GM21447 (cell line): ENCODE measurements around the gene TMEM178B.
"Not testable (repeated sequence)": the region's sequence is repeated elsewhere in the genome, so short reads cannot be mapped to it uniquely, and the experiment has no call there.

Source experiments
- ATAC-seq: cut with Tn5 transposase; IDR thresholded peaks from one replicate; pipeline ENCODE4 v1.9.1; 2021; ENCODE audit not compliant: unreplicated experiment

TMEM178B gene

DNA sequence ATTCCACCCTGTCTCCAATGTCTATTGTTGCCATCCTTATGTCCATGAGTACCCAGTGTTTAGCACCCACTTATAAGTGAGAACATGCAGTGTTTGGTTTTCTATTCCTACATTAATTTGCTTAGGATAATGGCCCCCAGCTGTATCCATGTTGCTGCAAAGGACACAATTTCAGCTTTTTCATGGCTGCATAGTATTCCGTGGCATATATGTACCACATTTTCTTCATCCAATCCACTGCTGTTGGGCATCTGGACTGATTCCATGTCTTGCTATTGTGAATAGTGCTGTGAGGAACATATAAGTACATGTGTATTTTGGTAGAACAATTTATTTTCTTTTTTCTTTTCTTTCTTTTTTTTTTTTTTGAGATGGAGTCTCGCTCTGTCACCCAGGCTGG is 68.2 kb downstream of the TMEM178B start:
- no peak for ATAC-seq

DNA sequence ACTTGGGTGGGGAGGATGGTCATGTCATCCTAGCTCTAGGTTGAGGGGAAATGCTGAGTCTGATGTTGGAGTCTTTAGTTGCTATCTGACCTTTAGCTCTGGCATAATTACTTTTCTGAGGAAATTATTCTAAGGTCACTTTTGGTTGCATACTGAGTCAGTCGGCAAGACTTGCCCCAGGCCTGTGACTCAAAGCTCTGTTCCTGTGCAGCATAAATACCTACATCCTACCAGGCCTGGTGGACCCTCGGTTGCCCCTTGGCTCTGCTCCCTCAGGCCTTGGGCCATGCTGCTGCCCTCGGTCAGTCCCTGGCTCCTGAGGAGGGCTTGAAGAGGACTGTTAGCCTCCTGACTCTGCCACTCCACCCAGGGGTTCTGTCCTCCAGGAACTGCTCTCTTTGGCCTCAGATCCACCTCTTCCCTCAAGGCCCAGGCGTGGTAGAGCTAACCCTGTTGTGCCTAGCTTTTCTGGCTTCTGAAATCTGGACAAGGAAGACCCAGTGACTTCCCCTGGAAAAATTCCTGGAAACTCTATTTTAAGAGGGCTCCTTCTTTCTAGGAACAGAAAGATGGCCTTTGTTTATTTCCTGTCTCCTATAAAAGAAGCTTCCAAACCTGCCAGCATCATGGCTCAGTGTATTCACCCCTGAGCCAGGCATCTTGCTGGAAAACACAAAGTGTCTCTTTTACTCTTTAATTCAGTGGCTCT is 71.2 kb downstream of the TMEM178B start:
- ATAC-seq, result no peak

DNA sequence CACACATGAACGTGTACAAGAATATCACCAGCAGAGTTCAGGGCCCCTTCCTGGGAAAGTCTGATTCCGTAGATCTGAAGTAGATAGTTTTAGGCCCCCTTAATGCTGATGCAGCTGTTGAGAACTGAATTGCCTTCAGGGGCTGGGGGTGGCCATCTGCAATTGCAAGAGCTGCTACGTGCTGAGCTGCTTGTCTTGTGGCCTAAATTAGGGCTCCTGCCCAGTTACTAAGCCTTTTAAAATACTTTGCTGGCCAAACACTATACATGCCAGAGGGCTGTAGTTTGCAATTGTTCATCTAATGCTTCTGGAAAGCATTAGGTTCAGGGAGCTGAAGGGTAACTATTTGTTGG is 71.7 kb downstream of the TMEM178B start:
- no peak for ATAC-seq

DNA sequence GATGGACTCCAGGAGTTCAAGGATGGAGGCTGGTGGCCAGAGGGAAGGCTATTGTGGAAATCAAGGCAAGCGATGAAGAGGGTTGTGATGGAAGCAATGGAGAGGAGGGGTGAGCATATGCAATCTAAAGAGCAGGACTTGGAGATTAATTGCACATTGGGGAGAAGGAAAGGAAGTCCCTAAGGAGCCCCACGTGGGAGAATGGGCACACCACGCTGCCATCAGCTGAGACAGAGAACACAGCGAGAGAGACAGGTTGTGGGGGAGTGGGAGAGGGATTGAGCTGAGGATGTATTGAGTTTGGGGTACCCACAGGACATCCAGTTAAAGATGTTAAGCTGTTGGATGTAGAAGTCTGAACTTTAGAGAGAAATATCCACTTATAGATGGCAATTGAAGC is 73.6 kb downstream of the TMEM178B start:
- no peak for ATAC-seq

DNA sequence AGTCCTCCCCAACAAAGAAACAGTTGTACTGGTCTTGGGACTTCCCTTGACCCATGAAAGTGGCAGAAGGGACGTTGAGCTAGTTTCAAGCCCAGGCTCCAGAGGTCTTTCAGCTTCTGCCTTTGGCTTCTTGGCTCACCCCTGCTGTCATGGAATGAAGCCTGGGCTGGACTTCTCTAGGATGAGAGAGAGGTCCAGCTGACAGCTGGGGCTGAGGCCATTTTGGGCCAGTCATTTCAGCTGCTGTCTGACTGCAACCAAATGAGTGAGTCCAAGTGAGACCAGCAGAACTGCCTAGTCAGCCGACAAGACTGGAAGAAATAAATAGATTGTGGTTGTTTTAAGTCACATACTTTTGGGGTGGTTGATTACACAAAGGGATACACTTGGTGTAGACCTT is 76.6 kb downstream of the TMEM178B start:
- no peak for ATAC-seq

DNA sequence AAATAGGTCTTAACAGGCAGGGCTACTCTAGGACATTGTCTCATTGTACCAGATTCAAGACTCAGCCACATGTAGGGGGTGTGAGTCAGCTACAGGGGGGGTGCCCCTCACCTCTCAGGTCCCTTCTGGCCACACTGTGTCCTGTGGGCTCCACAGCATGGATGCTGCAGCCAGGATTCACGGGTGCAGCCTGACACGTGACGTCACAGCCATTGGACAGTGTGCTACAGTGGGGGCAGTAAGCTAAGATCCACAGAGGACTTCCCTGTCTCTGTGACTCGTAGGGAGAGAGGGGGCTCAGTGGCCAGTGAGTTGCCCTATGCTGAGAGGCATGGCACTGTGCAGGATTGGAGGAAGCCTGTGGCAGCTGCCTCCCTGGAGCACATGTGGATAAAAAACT is 77.9 kb downstream of the TMEM178B start:
- no peak for ATAC-seq

DNA sequence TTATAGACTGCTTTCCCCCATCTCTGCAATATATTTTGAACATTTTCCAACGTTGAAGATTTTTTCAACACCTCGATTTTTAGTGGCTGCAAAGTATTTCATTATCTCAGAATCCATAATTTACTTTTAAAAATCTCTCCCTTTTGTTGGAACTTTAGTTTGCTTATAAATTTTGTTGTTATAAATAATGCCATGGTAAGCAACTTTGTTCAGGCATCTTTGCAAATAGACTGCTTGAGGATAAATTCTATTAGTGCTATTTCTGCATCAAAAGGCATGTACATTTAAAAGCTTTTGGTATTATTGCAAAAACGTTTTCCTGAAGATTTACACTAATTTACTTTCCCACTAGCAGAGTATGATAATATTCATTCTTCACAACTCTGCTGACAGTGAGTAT is 79.4 kb downstream of the TMEM178B start:
- ATAC-seq, result no peak

DNA sequence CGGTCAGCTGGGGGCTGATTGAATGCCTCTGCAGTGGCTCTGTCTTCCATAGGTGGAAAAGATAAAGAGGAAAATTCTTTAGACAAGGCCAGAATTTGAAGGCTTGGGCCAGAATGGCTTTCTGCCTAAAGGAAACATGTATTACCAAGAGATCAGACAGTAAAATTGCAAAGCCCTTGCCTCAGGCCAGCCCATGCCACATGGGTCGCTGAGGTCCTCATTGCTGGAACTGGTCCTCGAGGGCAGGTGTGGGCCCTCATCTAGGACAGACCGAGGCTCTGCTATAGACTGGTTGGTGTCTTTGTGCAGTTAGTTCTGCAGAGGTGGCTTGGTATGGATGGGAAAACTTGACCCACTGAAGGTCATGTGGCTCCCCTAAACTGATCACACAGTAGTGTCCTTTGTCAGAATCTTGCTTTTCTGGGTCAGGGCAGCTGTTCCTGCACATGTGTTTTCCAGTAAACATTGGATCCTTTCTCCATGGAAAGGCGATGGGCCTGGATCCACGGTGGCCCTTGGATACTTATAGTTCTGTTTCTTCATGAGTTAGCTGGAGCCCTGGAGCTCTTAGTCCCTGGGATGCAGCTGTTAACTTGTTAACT is 80.4 kb downstream of the TMEM178B start:
- no peak for ATAC-seq

DNA sequence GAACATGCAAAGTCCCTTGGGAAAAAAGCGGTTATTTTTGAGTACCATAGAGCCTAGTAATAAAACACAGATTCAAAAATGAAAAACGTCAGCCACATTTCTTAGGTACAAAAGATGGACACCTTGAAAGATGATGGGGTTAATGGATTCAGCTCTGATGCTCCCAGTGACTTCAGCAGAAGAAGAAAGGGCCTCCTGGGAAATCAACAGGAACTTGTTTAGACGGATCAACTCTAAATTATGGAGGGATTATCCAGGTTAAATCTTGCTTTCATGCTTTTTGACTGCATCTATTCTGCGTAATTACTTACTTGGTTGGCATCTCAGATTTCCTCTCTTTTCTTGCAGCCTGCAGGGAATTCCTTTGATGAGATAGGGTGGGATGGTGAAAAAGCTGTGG is 82.5 kb downstream of the TMEM178B start:
- no peak for ATAC-seq

DNA sequence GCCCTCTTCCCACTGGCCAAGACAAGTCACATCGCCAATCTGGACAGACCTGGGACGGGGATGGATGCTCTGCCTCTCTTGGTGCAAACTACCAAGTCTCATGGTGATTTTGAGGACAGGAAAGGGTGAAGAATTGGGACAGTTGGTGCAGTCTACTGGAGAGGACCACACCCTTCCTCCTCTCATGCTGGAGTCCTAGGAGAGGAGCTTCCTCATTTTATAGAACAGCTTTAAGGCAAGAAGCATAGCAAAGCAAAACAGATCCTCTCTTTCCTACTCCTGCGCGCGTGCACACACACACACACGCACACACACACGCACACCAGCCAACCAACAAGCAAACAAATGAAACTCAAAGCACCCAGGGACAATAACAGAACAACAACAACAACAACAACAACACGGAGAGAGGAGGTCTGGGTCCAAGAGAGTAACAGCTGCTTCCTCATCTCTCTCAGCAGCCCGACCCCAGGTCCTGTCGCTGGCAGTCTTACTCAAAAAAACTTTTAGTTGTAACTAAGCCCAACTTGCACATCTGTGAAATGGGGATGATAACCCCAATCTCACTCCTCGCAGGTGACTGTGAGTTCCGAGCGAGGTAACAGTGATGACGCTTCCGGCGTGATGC is 83.4 kb downstream of the TMEM178B start:
- no peak for ATAC-seq

DNA sequence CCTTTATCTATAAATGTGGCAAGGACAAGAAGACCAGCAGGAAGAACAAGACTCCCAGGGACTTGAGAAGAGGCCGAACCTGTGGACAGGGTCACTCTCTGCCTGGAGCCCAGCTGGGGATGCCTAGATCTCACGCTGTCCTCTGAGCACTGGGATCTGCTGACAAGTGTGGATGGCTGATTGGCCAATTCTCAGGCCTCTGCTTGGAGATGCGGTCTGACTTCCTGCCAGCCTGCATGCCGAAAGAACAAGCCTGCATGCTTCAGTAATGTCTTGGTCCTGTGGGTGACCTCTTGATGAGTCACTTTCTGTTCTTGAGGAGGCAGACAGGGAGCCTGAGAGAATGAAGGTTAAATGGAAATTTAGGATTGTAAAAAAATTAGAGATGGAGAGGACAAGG is 84.7 kb downstream of the TMEM178B start:
- ATAC-seq, result peak; percentile 81

DNA sequence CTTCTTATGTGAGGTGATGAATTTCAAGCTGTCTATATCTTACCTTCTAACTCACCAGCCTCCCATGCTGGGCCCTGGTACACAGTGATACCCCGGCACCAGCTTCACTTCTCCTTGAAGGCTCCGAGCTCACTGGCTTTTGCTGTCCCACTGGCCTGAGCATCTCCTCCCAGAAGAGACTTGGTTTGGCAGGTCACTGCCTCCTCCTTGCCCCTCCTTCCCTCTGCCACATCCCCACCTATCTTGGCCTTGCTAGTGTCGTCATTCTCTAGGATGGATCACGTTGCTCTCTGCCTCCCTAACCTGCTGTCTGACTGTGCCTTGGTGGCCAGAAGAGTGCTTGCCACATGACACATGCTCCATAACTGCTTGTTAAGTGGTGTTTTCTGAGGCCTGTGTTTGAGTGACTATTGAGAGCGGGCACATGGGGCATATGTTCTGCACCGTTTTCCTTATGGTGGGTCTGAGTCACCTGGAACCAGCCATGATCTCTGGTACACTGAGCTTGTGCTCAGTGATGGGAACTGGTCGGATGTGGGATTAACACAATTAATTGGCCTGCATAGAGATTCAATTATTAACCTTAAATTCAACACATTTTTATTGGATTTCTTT is 86.5 kb downstream of the TMEM178B start:
- no peak for ATAC-seq

DNA sequence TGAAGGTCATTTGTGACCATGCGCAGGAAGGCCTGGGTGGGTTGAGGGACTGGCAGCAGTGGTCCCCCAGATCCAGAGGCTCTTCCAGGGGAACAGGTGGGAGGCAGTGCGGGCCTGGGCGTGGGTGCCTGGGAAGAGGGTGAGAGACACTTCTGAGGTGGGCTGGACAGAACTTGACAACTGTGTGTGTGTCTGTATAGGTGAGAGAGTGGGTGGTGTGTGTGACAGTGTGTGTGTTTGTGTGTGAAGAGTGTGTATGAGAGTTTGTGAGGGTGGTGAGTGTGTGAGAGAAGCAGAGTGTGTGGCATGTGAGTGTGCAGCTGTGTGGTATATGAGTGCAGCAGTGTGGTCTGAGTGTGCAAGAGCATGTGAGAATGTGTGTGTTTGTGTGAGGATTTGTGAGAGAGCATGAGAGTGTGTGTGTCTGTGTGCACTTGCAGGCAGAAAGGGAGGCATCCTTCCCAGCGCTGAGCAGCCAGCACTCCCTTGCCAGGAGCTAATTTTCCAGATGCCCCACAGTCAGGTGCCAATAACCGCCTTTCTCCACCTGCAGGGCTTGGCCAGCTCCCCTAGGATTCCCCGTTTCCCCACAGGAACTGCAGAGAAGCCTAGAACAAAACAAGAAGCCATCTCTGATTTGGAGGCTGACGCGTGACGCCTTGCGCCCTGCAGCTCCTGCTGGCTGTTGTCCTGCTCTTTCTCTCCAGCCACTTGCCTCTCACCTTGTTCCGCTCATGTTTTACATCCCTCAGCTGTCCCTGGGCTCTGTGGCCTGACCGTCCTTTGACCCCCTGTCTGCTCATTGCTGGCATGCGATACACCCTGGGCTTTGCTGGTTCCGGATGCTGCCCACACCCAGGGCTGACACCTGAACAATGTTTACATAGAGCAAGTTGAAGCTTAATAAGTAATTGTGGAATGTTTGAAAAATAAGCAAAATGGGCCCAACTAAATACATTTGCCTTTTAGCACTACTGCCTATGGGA is 88.0 kb downstream of the TMEM178B start:
- no peak for ATAC-seq

DNA sequence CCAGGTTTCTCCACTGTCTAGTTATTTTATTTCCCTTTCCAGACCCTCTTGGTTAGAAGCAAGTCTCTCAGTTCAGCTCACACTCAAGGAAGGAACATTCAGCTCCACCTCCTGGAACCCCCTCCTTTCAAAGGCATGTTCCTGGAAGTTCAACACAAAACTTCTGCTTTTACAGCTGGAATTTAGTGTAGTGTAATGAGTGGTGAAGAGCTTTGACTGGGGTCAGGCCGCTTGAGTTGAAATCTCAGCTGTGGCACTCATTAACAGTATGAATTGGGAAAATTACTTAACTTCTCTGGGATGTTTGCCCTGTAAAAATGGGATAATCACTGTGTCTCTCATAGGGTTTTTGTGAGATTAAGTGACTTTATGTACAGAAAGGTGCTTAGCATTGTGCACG is 91.7 kb downstream of the TMEM178B start:
- ATAC-seq, result no peak

DNA sequence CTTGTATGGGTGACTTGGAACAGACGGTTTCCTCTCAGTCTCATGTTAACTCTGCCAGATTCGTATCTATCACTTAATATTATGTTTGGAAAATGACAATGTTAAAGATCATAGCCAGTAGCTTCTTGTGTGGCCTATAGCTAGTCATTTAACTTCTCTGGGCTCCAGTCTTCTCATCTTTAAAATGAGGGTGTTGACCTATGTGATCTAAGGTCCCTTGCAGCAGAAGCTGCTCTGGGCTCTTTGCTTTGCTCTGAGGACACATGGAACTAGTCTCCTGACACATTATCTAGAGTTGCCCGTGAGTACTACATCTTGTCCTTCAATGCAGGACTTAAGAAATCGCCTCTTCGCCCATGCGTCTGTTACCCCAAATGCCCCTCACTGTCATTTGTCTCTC is 93.1 kb downstream of the TMEM178B start:
- no peak for ATAC-seq

DNA sequence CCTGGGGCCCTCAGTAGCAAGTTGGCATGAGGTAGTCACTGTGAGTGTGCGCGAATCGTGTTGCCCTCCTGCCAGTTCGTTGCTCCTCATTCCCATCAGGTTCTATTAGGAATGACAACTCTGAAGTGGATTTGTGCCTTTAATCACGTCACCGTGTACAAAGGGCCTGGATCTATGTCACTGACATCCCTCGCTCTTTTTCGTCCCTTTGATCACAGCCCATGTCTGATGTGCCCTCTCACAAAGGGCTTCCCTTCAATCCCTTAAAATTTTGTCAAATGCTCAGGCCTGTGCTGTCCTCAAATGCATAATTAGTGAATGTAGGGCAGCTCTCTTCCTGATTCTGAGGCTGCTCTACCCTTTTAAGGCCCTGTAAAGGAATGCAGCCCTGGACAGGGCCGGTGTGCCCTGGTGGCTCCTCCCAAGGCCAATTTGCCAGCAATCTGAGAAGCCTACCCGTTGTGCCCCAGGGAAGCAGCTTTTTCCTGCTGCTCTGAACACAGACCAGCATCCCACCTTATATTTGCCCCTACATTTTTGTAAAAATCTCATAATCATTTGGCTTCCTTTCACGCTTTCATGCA is 93.6 kb downstream of the TMEM178B start:
- no peak for ATAC-seq

DNA sequence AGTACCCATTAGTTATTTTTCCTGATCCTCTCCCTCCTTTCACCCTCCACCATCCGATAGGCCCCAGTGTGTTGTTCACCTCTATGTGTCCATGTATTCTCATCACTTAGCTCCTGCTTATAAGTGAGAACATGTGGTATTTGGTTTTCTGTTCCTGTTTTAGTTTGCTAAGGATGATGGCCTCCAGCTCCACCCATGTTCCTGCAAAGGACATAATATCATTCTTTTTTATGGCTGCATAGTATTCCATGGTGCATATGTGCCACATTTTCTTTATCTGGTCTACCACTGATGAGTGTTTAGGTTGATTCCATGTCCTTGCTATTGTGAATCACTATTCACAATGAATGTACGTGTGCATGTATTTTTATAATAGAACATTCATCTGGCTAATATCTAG is 95.3 kb downstream of the TMEM178B start:
- not testable (repeated sequence) for ATAC-seq

DNA sequence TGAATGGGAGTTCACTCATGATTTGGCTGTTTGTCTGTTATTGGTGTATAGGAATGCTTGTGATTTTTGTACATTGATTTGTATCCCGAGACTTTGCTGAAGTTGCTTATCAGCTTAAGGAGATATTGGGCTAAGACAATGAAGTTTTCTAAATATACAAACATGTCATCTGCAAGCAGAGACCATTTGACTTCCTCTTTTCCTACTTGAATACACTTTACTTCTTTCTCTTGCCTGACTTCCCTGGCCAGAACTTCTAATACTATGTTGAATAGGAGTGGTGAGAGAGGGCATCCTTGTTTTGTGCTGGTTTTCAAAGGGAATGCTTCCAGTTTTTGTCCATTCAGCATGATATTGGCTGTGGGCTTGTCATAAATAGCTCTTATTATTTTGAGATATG is 101.9 kb downstream of the TMEM178B start:
- ATAC-seq, result not testable (repeated sequence)

DNA sequence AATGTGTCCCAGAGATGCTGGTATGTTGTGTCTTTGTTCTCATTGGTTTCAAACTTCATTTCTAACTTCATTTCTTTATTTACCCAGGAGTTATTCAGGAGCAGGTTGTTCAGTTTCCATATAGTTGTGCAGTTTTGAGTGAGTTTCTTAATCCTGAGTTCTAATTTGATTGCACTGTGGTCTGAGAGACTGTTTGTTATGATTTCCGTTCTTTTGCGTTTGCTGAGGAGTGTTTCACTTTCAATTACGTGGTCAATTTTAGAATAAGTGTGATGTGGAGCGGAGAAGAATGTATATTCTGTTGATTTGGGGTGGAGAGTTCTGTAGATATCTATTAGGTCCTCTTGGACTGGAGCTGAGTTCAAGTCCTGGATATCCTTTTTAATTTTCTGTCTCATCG is 103.3 kb downstream of the TMEM178B start:
- ATAC-seq, result not testable (repeated sequence)

DNA sequence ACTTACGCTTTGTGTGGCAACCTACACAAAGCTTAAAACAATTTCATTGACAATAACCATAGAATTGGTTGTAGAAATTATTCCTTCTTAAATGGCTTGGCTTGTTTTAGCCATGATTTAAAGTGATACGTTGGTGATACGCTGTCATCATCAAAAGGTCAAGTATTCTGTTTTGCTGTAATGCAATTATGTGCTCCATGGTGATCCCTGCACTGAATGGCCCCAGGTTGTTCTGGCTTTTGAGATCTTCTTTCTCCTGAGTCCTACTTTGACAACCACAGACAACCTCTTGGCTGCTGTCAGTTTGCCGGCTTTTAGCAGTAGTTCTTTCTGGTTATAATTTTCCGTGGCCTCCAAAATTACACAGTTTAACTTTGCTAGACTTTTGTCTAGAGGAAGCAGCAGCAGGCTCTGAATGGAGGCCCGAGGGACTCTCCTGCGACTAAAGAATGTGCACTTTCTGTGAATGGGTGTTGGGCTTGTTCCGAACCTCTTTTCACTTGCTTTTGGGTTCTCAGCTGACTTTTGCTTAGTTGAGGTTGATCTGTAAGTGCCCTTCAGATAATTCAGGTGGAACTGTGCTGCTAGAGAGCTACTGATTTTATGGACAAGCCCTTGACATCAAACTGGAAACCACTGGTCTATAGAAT is 104.7 kb downstream of the TMEM178B start:
- ATAC-seq, result no peak
